DND-41 (cell line): Measurements from ENCODE around the gene APCDD1L.

ENCODE experiments used
- ATAC-seq: fragments of 200-7000 bp; cut with Tn5 transposase; 3 replicates; pipeline ENCODE4 v1.9.1; 2021; ENCODE audit warnings: low read depth; ENCODE audit not compliant: insufficient read depth
- DNase-seq: peaks from one replicate; pipeline ENCODE4 v3.0.0-alpha.2; 2020
- H2AFZ ChIP-seq: 2 replicates; pipeline ENCODE4 v1.6.0; 2012; ENCODE audit warnings: low read depth, low read length
- H3K27ac ChIP-seq: 2 replicates; pipeline ENCODE4 v1.5.1; 2012; ENCODE audit warnings: low read length, inconsistent platforms
- H3K27me3 ChIP-seq: fragments of 200-600 bp; sonication (generic); 2 replicates; pipeline ENCODE4 v1.6.0; 2012; ENCODE audit warnings: low read length, mild to moderate bottlenecking, inconsistent platforms; ENCODE audit not compliant: insufficient read depth, poor library complexity
- H3K36me3 ChIP-seq: 2 replicates; pipeline ENCODE4 v1.5.1; 2012; ENCODE audit warnings: low read length, inconsistent platforms; ENCODE audit not compliant: insufficient read depth
- H3K4me1 ChIP-seq: 2 replicates; pipeline ENCODE4 v1.5.1; 2012; ENCODE audit warnings: mild to moderate bottlenecking, low read length; ENCODE audit not compliant: insufficient read depth
- H3K4me2 ChIP-seq: 2 replicates; pipeline ENCODE4 v1.6.0; 2012; ENCODE audit warnings: mild to moderate bottlenecking, moderate library complexity, low read length, inconsistent platforms; ENCODE audit not compliant: insufficient read depth
- H3K4me3 ChIP-seq, 2 experiments: fragments of 200-600 bp in 1 of 2; shearing (Covaris generic) in 1 of 2; 2 replicates each; pipeline ENCODE4 v1.5.1; 2012 to 2016; ENCODE audit warnings: inconsistent platforms in 2 of 2, low read length in 2 of 2, mild to moderate bottlenecking in 2 of 2, low read depth in 1 of 2, moderate library complexity in 1 of 2
- H3K79me2 ChIP-seq: 2 replicates; pipeline ENCODE4 v1.6.0; 2012; ENCODE audit warnings: low read length, inconsistent platforms; ENCODE audit not compliant: insufficient read depth
- H3K9ac ChIP-seq: 2 replicates; pipeline ENCODE4 v1.6.0; 2012; ENCODE audit warnings: low read depth, mild to moderate bottlenecking, inconsistent platforms, low read length, moderate library complexity
- H3K9me3 ChIP-seq: 2 replicates; pipeline ENCODE4 v1.5.1; 2012; ENCODE audit warnings: low read length, moderate library complexity, mild to moderate bottlenecking, inconsistent platforms; ENCODE audit not compliant: insufficient read depth, severe bottlenecking
- H4K20me1 ChIP-seq: 2 replicates; pipeline ENCODE4 v1.6.0; 2012; ENCODE audit warnings: low read length; ENCODE audit not compliant: insufficient read depth
- CTCF ChIP-seq: IDR thresholded peaks from 2 replicates; pipeline ENCODE4 v1.5.1; 2012; ENCODE audit warnings: borderline replicate concordance, low read length, moderate library complexity, mild to moderate bottlenecking; ENCODE audit not compliant: poor library complexity, severe bottlenecking; ENCODE audit errors: extremely low read depth
- EZH2 ChIP-seq: IDR thresholded peaks from 3 replicates; pipeline ENCODE4 v1.6.1; 2012; ENCODE audit warnings: borderline replicate concordance, low read depth, mild to moderate bottlenecking, moderate library complexity, low read length, inconsistent platforms; ENCODE audit not compliant: severe bottlenecking

APCDD1L gene

GRCh38 chr20:58479726-58480440 is 35.3 kb downstream of the APCDD1L start:
- H3K4me1 ChIP-seq: no peaks in the 10 kb centered on the region
- H3K9ac ChIP-seq: no peak overlapping the region
- ATAC-seq (no peak), DNase-seq (no peak)
- no peaks in the 10 kb centered on the region for H4K20me1 ChIP-seq
- no peak overlapping the region for H3K4me3 ChIP-seq
- no peaks in the 10 kb centered on the region for H3K27me3 ChIP-seq
- no peaks in the 10 kb centered on the region for H3K36me3 ChIP-seq
- no peak overlapping the region for H3K27ac ChIP-seq
- no peaks in the 10 kb centered on the region for H3K79me2 ChIP-seq
- H3K9me3 ChIP-seq: peaks cover 25% of the 10 kb centered on the region
- TF ChIP-seq CTCF (no peak), EZH2 (no peak)
- H3K4me2 ChIP-seq: no peak overlapping the region
- no peak overlapping the region for H2AFZ ChIP-seq

- H3K79me2 ChIP-seq: no peaks in the 10 kb centered on the region
Observed at GRCh38 chr20:58478141-58478805, 36.9 kb downstream of the APCDD1L start.

GRCh38 chr20:58475466-58475865 is 39.7 kb downstream of the APCDD1L start:
- DNase-seq: no peak
- no peak for ATAC-seq
- H3K4me2 ChIP-seq: no peak overlapping the region
- H2AFZ ChIP-seq: no peak overlapping the region
- H4K20me1 ChIP-seq: peaks cover 7% of the 10 kb centered on the region; the same call in 1 of the 2 replicates
- H3K27me3 ChIP-seq: no peaks in the 10 kb centered on the region
- TF ChIP-seq CTCF (no peak), EZH2 (no peak)
- peaks cover 11% of the 10 kb centered on the region for H3K9me3 ChIP-seq
- H3K4me1 ChIP-seq: no peaks in the 10 kb centered on the region
- no peaks in the 10 kb centered on the region for H3K36me3 ChIP-seq
- H3K79me2 ChIP-seq: no peaks in the 10 kb centered on the region
- no peak overlapping the region for H3K9ac ChIP-seq
- no peak overlapping the region for H3K27ac ChIP-seq
- H3K4me3 ChIP-seq: no peak overlapping the region

More at GRCh38 chr20:58478141-58478805, 36.9 kb downstream of the APCDD1L start:
- peaks cover 25% of the 10 kb centered on the region for H3K9me3 ChIP-seq
- no peak for TF ChIP-seq CTCF
- TF ChIP-seq EZH2: no peak
- no peak for ATAC-seq
- H2AFZ ChIP-seq: no peak overlapping the region
- H3K4me2 ChIP-seq: no peak overlapping the region
- H3K9ac ChIP-seq: no peak overlapping the region
- H3K36me3 ChIP-seq: no peaks in the 10 kb centered on the region
- no peak overlapping the region for H3K27ac ChIP-seq
- no peaks in the 10 kb centered on the region for H3K4me1 ChIP-seq
- no peak for DNase-seq
- H4K20me1 ChIP-seq: peaks cover 3% of the 10 kb centered on the region; the same call in 1 of the 2 replicates
- H3K27me3 ChIP-seq: no peaks in the 10 kb centered on the region
- no peak overlapping the region for H3K4me3 ChIP-seq
